IMR-90 (cell line): ENCODE data around the gene ANK3.

ENCODE experiments used
- BHLHE40 ChIP-seq: fragments of 150-350 bp; IDR thresholded peaks from 2 replicates; pipeline ENCODE4 v1.6.1; 2016; ENCODE audit warnings: mild to moderate bottlenecking, low read depth, low read length
- CHD1 ChIP-seq: IDR thresholded peaks from 2 replicates; pipeline ENCODE4 v1.6.1; 2012; ENCODE audit warnings: low read depth, low read length, improper control_type of control experiment
- CTCF ChIP-seq: conservative IDR thresholded peaks from 2 replicates; pipeline ENCODE4 v1.5.1; 2012; ENCODE audit warnings: mild to moderate bottlenecking, low read depth, low read length, improper control_type of control experiment
- ELK1 ChIP-seq: fragments of 150-350 bp; IDR thresholded peaks from 2 replicates; pipeline ENCODE4 v1.6.1; 2016; ENCODE audit warnings: low read depth, mild to moderate bottlenecking, low read length, moderate library complexity, borderline replicate concordance
- FOS ChIP-seq: fragments of 150-350 bp; IDR thresholded peaks from 2 replicates; pipeline ENCODE4 v1.6.1; 2016; ENCODE audit warnings: low read depth, low read length
- MAFK ChIP-seq: IDR thresholded peaks from 2 replicates; pipeline ENCODE4 v1.6.1; 2012; ENCODE audit warnings: low read depth, low read length, improper control_type of control experiment
- MXI1 ChIP-seq: IDR thresholded peaks from 2 replicates; pipeline ENCODE4 v1.6.1; 2012; ENCODE audit warnings: low read depth, mild to moderate bottlenecking, low read length, moderate library complexity, borderline replicate concordance
- POLR2A ChIP-seq: IDR thresholded peaks from 2 replicates; pipeline ENCODE4 v1.6.1; 2012; ENCODE audit warnings: mild to moderate bottlenecking, low read depth, low read length
- RAD21 ChIP-seq: IDR thresholded peaks from 2 replicates; pipeline ENCODE4 v1.6.1; 2012; ENCODE audit warnings: low read length, improper control_type of control experiment

GRCh38 chr10:60410970-60411369, 21.3 kb upstream of the ANK3 start:
- TF ChIP-seq CTCF (no peak), CHD1 (no peak), POLR2A (no peak), BHLHE40 (no peak), ELK1 (no peak), RAD21 (no peak), FOS (no peak), MXI1 (no peak), MAFK (no peak)
